HTERT RPE-1 (cell line): ENCODE results near the gene DAG1.
"Not testable (repeated sequence)": the region's sequence is repeated elsewhere in the genome, so short reads cannot be mapped to it uniquely, and the experiment has no call there.

ENCODE experiments used
- in situ Hi-C: fragments of 300-500 bp; cut with MboI; formaldehyde crosslinking; loops from 4 replicates; pipeline ENCODE4 v1.14.3; 2020; ENCODE audit warnings: low sequenced_read_pairs

Gene DAG1

GRCh38 chr3:49469037-49469935, 781 bp upstream of the DAG1 start:
- in situ Hi-C loops, result no loop called here

GRCh38 chr3:49470714-49471420, 800 bp downstream of the DAG1 start:
- in situ Hi-C loops, result no loop called here

- in situ Hi-C loops, result no loop called here
These were observed 1.9 kb downstream of the DAG1 start for GRCh38 chr3:49471856-49472495.

GRCh38 chr3:49476563-49476962, 6.5 kb downstream of the DAG1 start:
- in situ Hi-C loops, result no loop called here

GRCh38 chr3:49482766-49483165, 12.7 kb downstream of the DAG1 start:
- in situ Hi-C loops, result no loop called here

GRCh38 chr3:49484471-49484870, 14.4 kb downstream of the DAG1 start:
- in situ Hi-C loops, result no loop called here

GRCh38 chr3:49489247-49489646, 19.2 kb downstream of the DAG1 start:
- in situ Hi-C loops, result no loop called here

- in situ Hi-C loops, result no loop called here
These were observed 22.9 kb downstream of the DAG1 start for GRCh38 chr3:49492969-49493368.

GRCh38 chr3:49493901-49494300, 23.8 kb downstream of the DAG1 start:
- in situ Hi-C loops, result no loop called here

- in situ Hi-C loops, result no loop called here
These were observed 25.0 kb downstream of the DAG1 start for GRCh38 chr3:49495023-49495422.

GRCh38 chr3:49496845-49497244, 26.8 kb downstream of the DAG1 start:
- in situ Hi-C loops, result not testable (repeated sequence)

GRCh38 chr3:49497606-49498005, 27.5 kb downstream of the DAG1 start:
- in situ Hi-C loops, result no loop called here

GRCh38 chr3:49498239-49498638, 28.2 kb downstream of the DAG1 start:
- in situ Hi-C loops, result no loop called here

GRCh38 chr3:49498648-49499047, 28.6 kb downstream of the DAG1 start:
- in situ Hi-C loops, result no loop called here

- in situ Hi-C loops, result no loop called here
These were observed 30.2 kb downstream of the DAG1 start for GRCh38 chr3:49500205-49500731.

GRCh38 chr3:49500732-49501609, 30.9 kb downstream of the DAG1 start:
- in situ Hi-C loops, result no loop called here

GRCh38 chr3:49501842-49502241, 31.8 kb downstream of the DAG1 start:
- in situ Hi-C loops, result no loop called here

GRCh38 chr3:49506906-49507305, 36.8 kb downstream of the DAG1 start:
- in situ Hi-C loops, result no loop called here

- in situ Hi-C loops, result no loop called here
These were observed 39.0 kb downstream of the DAG1 start for GRCh38 chr3:49509028-49509561.

- in situ Hi-C loops, result no loop called here
These were observed 41.6 kb downstream of the DAG1 start for GRCh38 chr3:49511639-49512038.
